Measurements from ENCODE around the gene CEMIP2. TPM values are rescaled to one million over a fixed set of nuclear protein-coding genes. Genes with fewer than 3 reads are reported as not detected.

Gene CEMIP2
- total RNA-seq, 1 donor from 2014 or later = 111 TPM

DNA sequence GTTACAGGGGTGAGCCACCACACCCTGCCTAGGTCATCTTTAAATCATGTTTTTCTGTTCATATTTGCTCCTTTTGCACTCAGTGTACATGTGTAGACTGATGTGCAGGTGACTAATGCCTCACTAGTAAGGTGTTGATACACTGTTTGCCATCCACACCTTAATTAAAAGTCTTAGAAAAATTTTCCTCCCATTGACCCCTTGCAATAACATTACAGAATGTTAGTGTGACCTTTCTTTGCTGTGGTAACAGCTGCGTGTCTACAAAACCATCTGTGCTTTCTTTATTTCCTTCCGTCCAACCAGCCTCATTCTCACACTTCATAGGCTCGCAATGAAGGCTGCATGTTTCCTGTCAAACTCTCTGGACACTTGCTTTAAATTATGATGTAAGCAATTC is 6.6 kb upstream of the CEMIP2 start:
- no peak for ATAC-seq
- DNase-seq (ENCODE audit: low spot score) = no peak
- intact Hi-C loops (cut with DNase I) = no loop called here

DNA sequence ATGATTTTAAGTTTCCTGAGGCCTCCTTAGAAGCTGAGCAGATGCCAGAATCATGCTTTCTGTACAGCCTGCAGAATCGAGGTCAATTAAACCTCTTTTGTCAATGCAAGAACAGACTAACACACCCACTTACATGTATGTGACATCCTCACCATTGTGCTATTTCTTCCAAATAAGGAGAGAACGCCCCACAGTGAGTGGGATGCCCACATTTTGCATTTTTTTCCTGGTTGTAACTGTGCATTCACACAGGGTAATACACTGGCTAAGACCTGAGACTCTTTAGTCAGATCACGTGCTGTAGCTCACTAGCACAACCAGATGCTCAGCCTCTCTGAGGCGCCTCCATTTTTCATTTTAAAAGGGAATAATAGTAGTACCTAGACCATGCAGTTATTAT is 4.4 kb upstream of the CEMIP2 start:
- DNase-seq (ENCODE audit: low spot score) (no peak), ATAC-seq (no peak)
- intact Hi-C loops (cut with DNase I) = no loop called here

DNA sequence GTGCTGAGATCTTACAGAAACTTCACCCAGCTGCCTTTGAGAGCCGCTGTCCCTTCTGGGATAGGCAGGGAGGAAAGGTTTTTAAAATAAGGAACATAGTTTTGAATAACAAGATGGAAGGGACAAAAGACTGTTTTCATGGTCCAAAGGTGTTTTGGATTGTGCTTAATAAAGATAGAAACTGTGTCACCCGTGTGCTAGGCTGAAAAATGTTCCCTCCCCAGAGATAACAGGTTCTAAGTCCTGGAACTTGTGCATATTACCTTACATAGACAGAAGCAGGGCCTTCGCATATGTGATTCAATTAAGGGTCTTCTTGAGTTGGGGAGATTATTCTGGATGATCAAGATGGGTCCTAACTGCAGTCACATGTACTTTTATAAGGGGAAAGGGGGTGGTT is 1.9 kb upstream of the CEMIP2 start:
- DNase-seq (ENCODE audit: low spot score) (no peak), ATAC-seq (no peak)
- intact Hi-C loops (cut with DNase I) = no loop called here

DNA sequence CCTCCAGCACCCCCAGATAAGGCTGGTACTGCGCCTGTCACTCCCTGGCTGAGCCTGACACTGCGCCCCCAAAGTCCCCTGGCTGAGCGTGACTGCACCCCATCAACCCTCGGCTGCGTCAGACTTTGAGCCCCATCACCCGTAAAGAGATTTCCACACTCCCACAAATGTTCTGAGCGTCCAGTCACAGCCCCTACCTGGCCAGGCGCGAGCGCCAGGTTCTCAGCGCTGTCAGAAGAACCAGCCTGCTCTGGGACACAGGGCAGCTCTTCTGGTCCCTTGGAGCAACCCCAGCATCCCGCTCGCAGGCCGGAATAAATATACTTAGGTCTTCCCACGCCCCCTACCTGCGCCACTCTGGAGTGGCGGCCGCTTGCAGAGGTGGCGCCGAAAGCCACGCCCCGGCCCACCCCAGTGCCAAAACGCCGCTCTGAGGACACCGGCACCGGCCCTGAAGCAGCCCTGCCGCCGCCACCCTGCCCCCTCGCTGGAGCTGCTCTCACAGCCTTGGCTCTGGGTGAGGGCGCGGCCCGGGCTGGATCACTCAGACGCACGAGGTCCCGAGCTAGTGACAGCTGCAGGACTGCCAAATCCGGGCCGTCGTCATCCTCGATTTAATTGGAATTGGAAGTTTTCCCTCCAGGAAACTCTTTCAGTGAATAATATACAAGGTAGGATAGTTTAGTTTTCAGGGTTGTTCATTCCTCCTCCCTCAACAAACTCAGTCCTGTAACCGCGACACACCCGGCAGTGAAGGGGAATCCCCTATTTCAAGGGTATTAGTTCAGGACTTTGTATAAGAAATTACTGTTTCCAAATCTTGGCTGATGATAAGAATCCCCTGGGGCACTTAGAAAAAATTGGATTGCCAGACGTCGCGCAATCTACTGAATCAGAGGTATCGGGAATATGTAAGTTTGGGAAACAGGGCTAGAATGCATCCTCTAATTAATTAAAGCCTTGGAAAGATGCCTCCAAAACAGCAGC is 1.2 kb upstream of the CEMIP2 start:
- intact Hi-C loops (cut with DNase I) = no loop called here
- ATAC-seq = peak; percentile 56
- DNase-seq (ENCODE audit: low spot score) = peak; percentile 83

DNA sequence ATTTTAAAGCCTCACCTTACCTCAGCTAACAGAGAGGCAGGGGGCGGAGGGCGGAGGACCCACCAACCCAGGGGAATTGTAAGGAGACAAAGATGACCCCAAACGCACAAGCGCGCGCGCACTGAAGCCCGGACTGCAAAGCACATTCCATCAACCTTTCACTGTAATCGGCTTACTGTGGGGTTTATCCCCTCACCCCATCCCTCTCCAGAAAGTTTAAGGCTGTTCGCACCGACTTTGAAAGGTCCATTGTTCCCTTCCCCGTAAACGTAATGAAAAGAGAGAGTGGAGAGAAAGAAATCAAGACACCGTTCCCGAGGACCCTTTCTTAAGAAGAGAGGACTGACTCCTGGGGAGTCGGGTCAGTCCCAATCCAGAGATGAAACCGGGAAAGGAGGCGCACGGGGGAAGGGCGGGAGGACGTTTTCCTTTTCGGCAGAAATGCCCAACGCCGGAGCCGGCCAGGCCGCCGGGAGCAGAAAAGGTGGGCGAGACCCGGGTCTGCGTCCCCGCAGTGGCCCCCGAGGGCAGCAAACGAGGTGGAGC is 464 bp downstream of the CEMIP2 start:
- ATAC-seq = peak; percentile 8
- intact Hi-C loops (cut with DNase I) = no loop called here
- DNase-seq (ENCODE audit: low spot score) = peak; percentile 67

DNA sequence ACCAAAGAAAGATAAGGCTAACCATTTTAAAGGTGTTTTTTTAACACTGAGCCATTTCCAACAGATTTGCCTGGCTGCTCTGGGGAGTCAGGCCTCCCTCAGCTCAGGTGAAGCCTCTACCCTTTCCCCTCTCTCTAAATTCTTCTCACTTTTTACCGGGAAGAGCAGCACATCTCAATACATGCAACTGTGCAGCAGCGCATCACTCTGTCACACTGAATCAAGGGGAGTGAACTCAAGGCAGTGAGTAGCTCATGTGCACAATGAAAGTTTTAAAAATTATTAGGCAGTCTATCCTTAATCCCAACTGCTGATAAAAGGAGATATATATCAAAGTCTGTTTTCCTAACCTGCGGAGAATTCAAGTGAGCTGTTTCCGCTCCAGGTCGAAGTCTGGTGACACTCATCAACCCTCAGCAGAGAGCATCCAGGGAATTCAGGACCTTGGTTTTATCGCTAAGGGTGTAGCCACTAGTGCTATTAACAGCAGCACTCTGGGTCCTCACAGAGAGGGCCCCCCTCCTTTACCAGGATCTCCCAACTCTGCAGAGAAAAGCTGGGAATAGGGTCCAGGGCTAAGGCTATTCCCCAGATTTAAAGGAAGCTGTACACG is 1.0 kb downstream of the CEMIP2 start:
- intact Hi-C loops (cut with DNase I) = no loop called here

DNA sequence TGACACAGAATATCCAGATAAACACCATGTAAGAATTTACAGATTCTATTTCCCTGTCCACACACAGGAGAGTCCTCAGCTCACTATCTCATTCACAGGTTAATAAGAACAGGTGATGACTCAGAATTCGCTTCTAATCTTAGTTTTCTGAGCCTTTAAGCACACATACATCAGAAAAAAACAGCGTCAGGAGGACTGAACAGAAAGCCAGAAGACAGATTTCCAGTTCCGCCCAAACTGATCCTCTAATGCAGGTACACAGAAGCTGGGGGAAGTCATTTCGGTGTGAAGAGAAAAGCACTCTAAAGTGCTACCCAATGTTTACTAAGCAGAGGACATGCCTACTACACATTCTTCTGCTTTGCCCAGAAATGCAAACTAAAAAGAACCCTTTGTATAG is 1.6 kb downstream of the CEMIP2 start:
- intact Hi-C loops (cut with DNase I) = no loop called here
- DNase-seq (ENCODE audit: low spot score) (no peak), ATAC-seq (no peak)

More for the DNA sequence above, 1.0 kb downstream of the CEMIP2 start:
- no peak for ATAC-seq
- no peak for DNase-seq (ENCODE audit: low spot score)

DNA sequence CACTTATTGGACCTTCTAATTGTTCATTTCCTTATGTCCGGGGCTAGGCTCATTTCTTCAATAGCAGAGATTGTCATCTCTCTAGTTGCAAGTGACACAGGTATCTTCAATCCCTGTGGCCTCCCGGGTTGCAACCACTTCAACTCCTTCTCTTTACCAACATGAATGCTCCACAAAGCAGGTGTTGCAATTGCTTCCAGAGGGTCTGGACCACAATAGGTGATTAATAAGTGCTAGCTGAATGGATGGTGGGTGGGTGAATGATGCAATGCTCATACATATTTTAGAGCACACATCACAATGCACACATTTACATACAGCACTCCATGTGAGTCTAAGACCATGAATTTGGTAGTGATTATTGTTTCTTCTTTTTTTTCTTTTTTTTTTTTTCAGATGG is 2.6 kb downstream of the CEMIP2 start:
- no peak for ATAC-seq
- no peak for DNase-seq (ENCODE audit: low spot score)
- intact Hi-C loops (cut with DNase I) = no loop called here

DNA sequence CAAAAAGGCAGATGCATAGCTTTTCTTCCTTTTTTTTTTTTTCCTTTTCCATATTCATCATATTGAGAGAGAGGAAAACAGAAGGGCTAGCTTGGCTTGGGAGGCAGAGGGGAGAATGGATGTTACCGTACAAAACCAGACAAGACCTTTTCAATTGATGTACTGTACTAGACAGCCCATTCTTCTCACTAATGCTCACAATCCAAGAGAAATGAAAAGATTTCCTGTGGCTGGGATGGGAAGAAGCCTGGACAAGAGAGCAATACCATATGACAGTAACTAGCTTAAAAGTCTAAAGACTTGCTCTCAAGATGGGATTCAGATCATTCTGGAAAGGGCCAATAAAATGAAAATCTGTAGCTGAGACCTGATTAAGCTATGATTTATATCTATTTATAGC is 3.4 kb downstream of the CEMIP2 start:
- ATAC-seq (no peak), DNase-seq (ENCODE audit: low spot score) (no peak)
- intact Hi-C loops (cut with DNase I) = no loop called here

DNA sequence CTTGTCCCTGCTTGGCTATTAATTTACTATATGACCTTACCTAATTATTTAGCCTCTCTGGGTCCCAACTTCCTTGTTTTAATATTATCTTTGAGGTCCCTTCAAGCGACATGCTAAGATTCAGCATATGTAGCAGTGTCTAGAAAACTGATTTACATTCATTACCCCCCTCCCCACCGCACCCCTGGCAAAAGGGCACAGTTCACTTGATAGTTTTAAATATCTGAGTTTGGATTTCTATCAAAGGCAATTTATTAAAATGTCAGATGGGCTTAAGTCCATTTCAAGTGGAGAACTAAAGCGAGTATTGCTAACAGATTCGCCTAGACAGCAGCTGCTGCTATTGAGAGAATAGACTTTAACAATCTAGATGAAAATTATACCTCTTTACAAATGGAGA is 3.9 kb downstream of the CEMIP2 start:
- DNase-seq (ENCODE audit: low spot score) (no peak), ATAC-seq (no peak)
- intact Hi-C loops (cut with DNase I) = no loop called here

DNA sequence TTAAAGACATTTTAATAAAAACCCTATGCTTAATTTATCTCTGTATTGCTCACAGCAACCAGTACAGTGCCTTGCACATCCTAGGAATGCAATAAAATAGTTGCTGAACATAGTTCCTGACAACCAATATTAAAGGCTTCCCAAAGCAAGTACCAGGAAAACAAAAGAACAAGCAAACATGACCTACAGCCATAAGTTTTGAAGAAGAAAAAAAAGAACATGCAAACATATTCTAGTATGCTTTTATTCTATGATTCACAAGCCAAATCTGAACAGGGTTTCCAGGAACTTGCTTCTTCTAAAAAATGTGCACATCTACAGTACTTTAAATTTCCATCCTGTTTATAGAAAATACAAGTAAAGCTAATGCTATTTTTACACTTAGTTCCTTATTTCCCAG is 4.5 kb downstream of the CEMIP2 start:
- DNase-seq (ENCODE audit: low spot score) (no peak), ATAC-seq (no peak)
- intact Hi-C loops (cut with DNase I) = no loop called here

DNA sequence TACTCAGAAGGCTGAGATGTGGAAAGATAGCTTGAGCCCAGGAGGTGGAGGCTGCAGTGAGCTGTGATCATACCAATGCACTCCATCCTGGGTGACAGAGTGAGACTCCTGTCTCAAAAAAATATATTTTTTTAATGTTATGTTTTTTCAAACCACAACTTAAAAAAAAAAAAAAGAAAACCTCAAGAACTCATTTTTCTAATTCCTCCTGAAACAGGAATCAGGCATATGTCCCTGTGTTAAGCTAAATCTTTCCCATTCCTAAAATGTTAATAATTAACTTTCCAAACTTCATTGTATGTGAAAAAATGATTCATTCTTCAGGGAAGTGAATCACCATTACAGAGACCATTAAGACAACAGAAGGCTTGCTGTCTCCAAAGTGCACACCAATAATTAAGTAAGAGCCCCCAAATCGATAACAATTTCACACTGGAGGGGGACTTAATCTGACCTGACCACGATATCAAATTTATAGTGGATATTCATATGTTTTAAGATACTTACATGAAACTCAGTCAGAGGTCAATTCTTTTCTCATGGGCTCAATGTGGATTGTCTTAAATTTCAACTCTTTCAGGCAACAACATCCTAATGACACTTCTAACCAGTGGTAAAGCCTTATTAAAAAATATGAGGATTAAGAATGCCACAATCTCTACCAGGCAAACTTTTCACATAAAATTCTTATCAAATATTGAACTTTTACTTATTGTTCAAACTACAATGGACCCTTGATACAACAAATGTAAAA is 5.2 kb downstream of the CEMIP2 start:
- ATAC-seq = no peak

DNA sequence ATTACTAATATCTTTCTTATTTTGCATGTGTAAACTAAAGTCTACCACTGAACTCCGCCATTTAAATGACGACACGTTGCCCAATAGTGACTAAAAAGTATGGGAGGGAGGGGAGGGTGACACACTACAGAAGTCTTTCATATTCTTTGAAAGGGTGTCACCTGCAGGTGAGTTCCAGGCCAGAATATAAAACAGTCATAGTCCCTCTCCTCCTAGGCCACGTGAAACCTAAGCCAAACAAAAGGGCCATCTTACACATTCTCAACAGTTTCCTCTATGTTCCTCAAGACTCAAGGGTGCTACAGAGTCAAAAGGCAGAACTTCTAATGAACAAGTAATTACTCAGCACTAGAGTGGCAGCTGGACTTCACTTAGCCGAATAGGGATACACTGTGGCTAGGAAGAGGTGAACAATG is 6.4 kb downstream of the CEMIP2 start:
- intact Hi-C loops (cut with DNase I) = no loop called here
- DNase-seq (ENCODE audit: low spot score) (no peak), ATAC-seq (no peak)

More for the DNA sequence above, 5.2 kb downstream of the CEMIP2 start:
- no peak for DNase-seq (ENCODE audit: low spot score)
- intact Hi-C loops (cut with DNase I) = no loop called here

DNA sequence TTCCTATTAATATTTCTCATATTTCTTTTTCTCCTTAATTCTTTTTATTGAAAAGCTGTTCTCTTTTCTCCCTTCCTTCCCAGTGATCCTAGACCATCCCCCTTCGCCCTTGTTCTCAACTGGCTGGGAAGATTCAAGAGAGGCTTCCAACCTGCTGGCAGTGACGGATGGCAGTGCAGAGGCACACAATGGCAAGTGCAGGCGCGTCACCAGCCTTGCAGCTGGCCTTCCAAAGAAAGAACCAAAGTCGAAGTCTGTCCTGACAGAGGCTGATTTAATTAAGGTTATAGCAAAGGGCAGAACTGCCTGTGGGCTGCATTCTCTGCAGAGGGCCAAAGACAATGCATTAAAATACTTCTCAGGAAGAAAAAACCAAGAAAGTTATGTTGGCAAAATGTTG is 7.4 kb downstream of the CEMIP2 start:
- ATAC-seq (no peak), DNase-seq (ENCODE audit: low spot score) (no peak)

DNA sequence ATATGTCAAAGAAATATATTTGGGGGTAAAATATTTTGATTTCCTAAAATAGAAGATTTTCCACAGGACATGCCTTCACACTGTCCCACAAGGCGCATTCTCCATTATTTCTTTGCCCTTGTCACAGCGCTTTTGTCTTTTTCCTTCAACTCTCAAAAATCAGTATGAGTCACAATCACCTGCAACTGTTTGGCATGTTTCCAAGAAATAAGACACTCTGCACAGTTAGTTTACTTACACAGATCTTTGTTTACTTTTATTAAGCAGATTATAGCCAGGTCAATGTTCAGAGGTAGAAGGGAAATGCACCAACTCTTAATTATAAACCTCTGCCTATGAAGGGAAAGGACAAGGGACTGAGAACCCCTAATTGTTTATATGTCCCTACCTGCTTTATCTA is 9.5 kb downstream of the CEMIP2 start:
- DNase-seq (ENCODE audit: low spot score) (no peak), ATAC-seq (no peak)

More for the DNA sequence above, 7.4 kb downstream of the CEMIP2 start:
- intact Hi-C loops (cut with DNase I) = no loop called here

DNA sequence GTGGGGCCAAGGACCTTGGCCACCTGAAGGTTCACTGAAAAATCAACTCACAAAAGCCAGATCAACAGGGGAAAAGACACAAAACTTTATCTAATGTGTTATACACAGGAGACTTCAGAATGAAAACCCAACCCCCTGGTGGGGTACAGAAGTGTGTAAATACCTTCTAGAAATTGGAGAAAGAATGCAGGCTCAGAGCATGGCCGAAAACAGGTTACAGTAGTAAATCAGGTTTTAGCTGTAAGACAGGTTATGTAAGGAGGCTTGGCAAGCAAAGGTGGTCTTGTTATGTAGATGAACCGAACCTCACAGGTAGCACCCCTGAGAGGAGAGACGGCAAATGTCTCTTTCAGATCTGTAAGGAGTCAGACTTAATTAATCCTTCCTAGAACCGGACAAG is 10.0 kb downstream of the CEMIP2 start:
- intact Hi-C loops (cut with DNase I) = no loop called here
- no peak for ATAC-seq

More for the DNA sequence above, 9.5 kb downstream of the CEMIP2 start:
- intact Hi-C loops (cut with DNase I) = no loop called here

DNA sequence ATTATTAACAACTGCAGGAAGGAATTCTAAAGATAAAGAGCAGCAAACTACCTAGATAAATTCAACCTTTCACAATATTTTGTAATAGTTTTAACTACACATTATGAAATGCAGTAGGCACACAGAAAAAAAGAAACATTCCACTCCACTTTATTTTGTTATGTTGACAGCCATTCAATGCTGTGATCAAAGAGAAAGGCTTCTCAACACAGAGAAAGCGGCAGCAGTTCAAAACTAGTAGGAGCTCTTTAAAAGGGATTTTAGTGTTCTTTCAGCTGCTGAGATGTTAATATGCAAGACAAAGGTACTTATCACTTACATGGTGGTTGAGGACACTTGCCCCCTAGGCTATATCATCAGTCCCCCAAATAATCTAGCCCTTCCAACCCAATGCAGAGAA is 11.6 kb downstream of the CEMIP2 start:
- intact Hi-C loops (cut with DNase I) = no loop called here
- ATAC-seq (no peak), DNase-seq (ENCODE audit: low spot score) (no peak)

More for the DNA sequence above, 10.0 kb downstream of the CEMIP2 start:
- DNase-seq (ENCODE audit: low spot score) = no peak

DNA sequence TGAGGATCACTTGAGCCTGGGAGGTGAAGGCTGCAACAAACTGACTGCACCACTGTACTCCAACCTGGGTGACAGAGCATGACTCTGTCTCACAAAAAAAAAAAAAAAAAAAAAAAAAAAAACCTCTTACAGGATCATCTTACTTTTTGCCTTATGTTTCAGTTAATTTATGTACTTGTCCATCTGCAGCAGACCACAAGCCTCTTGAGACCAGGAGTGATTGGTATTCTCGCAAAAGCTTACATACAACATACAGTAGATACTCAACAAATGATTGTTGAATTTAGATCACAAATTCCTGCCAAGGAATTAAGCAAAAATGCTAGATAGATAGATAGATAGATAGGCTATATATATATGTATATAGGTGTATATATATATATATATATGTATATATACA is 12.4 kb downstream of the CEMIP2 start:
- intact Hi-C loops (cut with DNase I) = no loop called here
- ATAC-seq (no peak), DNase-seq (ENCODE audit: low spot score) (no peak)

DNA sequence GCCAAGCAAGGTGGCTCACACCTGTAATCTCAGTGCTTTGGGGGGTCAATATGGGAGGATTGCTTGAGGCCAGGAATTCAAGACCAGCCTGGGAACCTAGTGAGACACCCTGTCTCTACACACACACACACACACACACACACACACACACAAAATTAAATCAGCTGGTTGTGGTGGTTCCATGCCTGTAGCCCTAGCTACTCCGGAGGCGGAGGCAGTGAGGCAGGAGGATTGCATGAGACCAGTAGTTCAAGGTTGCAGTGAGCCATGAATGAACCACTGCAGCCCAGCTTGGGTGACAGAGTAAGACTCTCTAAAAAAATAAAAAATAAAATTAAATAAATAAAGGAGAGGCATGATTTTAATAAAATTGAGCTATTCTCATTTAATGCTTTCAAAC is 13.1 kb downstream of the CEMIP2 start:
- ATAC-seq = no peak
- intact Hi-C loops (cut with DNase I) = no loop called here
- no peak for DNase-seq (ENCODE audit: low spot score)

All from sciatic nerve (tissue), 2 donors.